ENCODE results near the gene UCN3. TPM values are rescaled to one million over a fixed set of nuclear protein-coding genes. Genes with fewer than 3 reads are reported as not detected.
"Not testable (repeated sequence)": the region's sequence is repeated elsewhere in the genome, so short reads cannot be mapped to it uniquely, and the experiment has no call there.

The UCN3 gene
- total and polyA plus RNA-seq, 5 experiments from 2014 or later, result not detected

GRCh38 chr10:5395168-5395567 is 30.4 kb downstream of the UCN3 start:
- POLR2A ChIA-PET, result no interaction called here
- peaks cover 2 to 26% (median 12%) of the 10 kb centered on the region in 3 donors for H3K36me3 Mint-ChIP-seq
- H3K27ac Mint-ChIP-seq, result no peak overlapping the region
- peaks cover 6 to 30% (median 23%) of the 10 kb centered on the region in 9 donors for H3K9me3 Mint-ChIP-seq
- DNase-seq (no peak), ATAC-seq (no peak)
- peaks cover 7 to 27% (median 18%) of the 10 kb centered on the region in 5 donors for H3K27me3 Mint-ChIP-seq
- H3K4me1 Mint-ChIP-seq, result peaks cover 0 to 4% (median 0%) of the 10 kb centered on the region in 4 donors
- H3K4me3 Mint-ChIP-seq, result no peak overlapping the region

GRCh38 chr10:5396556-5397300 is 32.0 kb downstream of the UCN3 start:
- H3K36me3 Mint-ChIP-seq, result peaks cover 2 to 12% (median 4%) of the 10 kb centered on the region in 3 donors
- no peak overlapping the region for H3K4me3 Mint-ChIP-seq
- H3K4me1 Mint-ChIP-seq, result peaks cover 0 to 4% (median 0%) of the 10 kb centered on the region in 4 donors
- no peak for ATAC-seq
- H3K9me3 Mint-ChIP-seq, result peaks cover 0 to 14% (median 8%) of the 10 kb centered on the region in 9 donors
- peaks cover 7 to 27% (median 18%) of the 10 kb centered on the region in 5 donors for H3K27me3 Mint-ChIP-seq
- no peak for DNase-seq
- no peak overlapping the region for H3K27ac Mint-ChIP-seq
- POLR2A ChIA-PET, result no interaction called here

- DNase-seq (no peak), ATAC-seq (no peak)
- Mint-ChIP-seq H3K4me1 (peaks cover 0 to 4% (median 0%) of the 10 kb centered on the region in 4 donors), H3K9me3 (peaks cover 0 to 3% (median 0%) of the 10 kb centered on the region in 9 donors), H3K27me3 (peaks cover 7 to 21% (median 17%) of the 10 kb centered on the region in 5 donors), H3K27ac (no peak overlapping the region), H3K36me3 (peaks cover 0 to 2% (median 0%) of the 10 kb centered on the region in 3 donors), H3K4me3 (no peak overlapping the region)
- POLR2A ChIA-PET, result no interaction called here
Measured at GRCh38 chr10:5399332-5399731, 34.6 kb downstream of the UCN3 start.

GRCh38 chr10:5400468-5401240 is 35.9 kb downstream of the UCN3 start:
- H3K36me3 Mint-ChIP-seq, result peaks cover 0 to 2% (median 0%) of the 10 kb centered on the region in 3 donors
- peaks cover 0 to 4% (median 0%) of the 10 kb centered on the region in 4 donors for H3K4me1 Mint-ChIP-seq
- POLR2A ChIA-PET, result no interaction called here
- ATAC-seq, result no peak
- H3K4me3 Mint-ChIP-seq, result no peak overlapping the region
- no peak for DNase-seq
- H3K9me3 Mint-ChIP-seq, result no peaks in the 10 kb centered on the region
- peaks cover 5 to 17% (median 11%) of the 10 kb centered on the region in 5 donors for H3K27me3 Mint-ChIP-seq
- no peak overlapping the region for H3K27ac Mint-ChIP-seq

- Mint-ChIP-seq H3K27me3 (peaks cover 1 to 6% (median 4%) of the 10 kb centered on the region in 5 donors), H3K9me3 (no peaks in the 10 kb centered on the region), H3K4me3 (no peak overlapping the region), H3K36me3 (peaks cover 0 to under 1% (median 0%) of the 10 kb centered on the region in 3 donors), H3K4me1 (peaks cover 0 to under 1% (median 0%) of the 10 kb centered on the region in 4 donors), H3K27ac (no peak overlapping the region)
- DNase-seq (no peak), ATAC-seq (no peak)
- POLR2A ChIA-PET, result interaction anchor here (1.0 kb wide), 1 partner anchor 22 kb away, joined by 3 read pairs; no protein-coding TSS in a partner anchor
Measured at GRCh38 chr10:5402798-5403197, 38.0 kb downstream of the UCN3 start.

- H3K36me3 Mint-ChIP-seq, result no peaks in the 10 kb centered on the region
- no peaks in the 10 kb centered on the region for H3K9me3 Mint-ChIP-seq
- H3K27ac Mint-ChIP-seq, result no peak within 1 kb of the TSS
- no peak for ATAC-seq
- H3K4me1 Mint-ChIP-seq, result no peaks in the 10 kb centered on the region
- no peak within 1 kb of the TSS for H3K4me3 Mint-ChIP-seq
- no peak for DNase-seq
- peaks cover 0 to 7% (median 6%) of the 10 kb centered on the region in 5 donors for H3K27me3 Mint-ChIP-seq
- POLR2A ChIA-PET, result no interaction called here
Measured at GRCh38 chr10:5404208-5405041, 39.7 kb downstream of the UCN3 start, which contains the start of gene TUBAL3. Gene TUBAL3, minus strand, starts transcription at chr10:5404828. Its CDS starts 36 bp downstream, at chr10:5404792.

- H3K27ac Mint-ChIP-seq, result no peak overlapping the region
- no peak overlapping the region for H3K4me3 Mint-ChIP-seq
- POLR2A ChIA-PET, result no interaction called here
- peaks cover 4 to 22% (median 12%) of the 10 kb centered on the region in 5 donors for H3K27me3 Mint-ChIP-seq
- no peaks in the 10 kb centered on the region for H3K36me3 Mint-ChIP-seq
- H3K9me3 Mint-ChIP-seq, result peaks cover 0 to 3% (median 0%) of the 10 kb centered on the region in 9 donors
- ATAC-seq (no peak), DNase-seq (no peak)
- peaks cover 0 to 1% (median 0%) of the 10 kb centered on the region in 4 donors for H3K4me1 Mint-ChIP-seq
Measured at GRCh38 chr10:5406918-5407317, 42.2 kb downstream of the UCN3 start.

- peaks cover 4 to 22% (median 12%) of the 10 kb centered on the region in 5 donors for H3K27me3 Mint-ChIP-seq
- H3K4me1 Mint-ChIP-seq, H3K36me3 Mint-ChIP-seq, H3K4me3 Mint-ChIP-seq, H3K9me3 Mint-ChIP-seq, H3K27ac Mint-ChIP-seq, ATAC-seq, DNase-seq, POLR2A ChIA-PET: not testable (repeated sequence)
Measured at GRCh38 chr10:5410787-5411186, 46.0 kb downstream of the UCN3 start.

GRCh38 chr10:5411941-5412276 is 47.1 kb downstream of the UCN3 start:
- DNase-seq (no peak), ATAC-seq (peak; percentile 6 to 12)
- Mint-ChIP-seq H3K36me3 (no peaks in the 10 kb centered on the region), H3K9me3 (peaks cover 0 to 3% (median 0%) of the 10 kb centered on the region in 9 donors), H3K4me3 (peak overlapping the region; percentile 67 to 90 (median 85)), H3K27ac (peak overlapping the region in 2 of 10 donors; percentile 28 to 52), H3K4me1 (peaks cover 0 to 5% (median 3%) of the 10 kb centered on the region in 4 donors), H3K27me3 (peaks cover 4 to 22% (median 12%) of the 10 kb centered on the region in 5 donors)
- POLR2A ChIA-PET, result interaction anchor here (0.6 kb wide), 1 partner anchor 13 kb away, joined by 6 read pairs; no protein-coding TSS in a partner anchor

- peak within 1 kb of the TSS in 4 of 10 donors; percentile 28 to 63 (median 54) for H3K27ac Mint-ChIP-seq
- POLR2A ChIA-PET, result no interaction called here
- ATAC-seq, result peak; percentile 88
- peaks cover 4 to 22% (median 12%) of the 10 kb centered on the region in 5 donors for H3K27me3 Mint-ChIP-seq
- peak within 1 kb of the TSS; percentile 67 to 90 (median 85) for H3K4me3 Mint-ChIP-seq
- no peaks in the 10 kb centered on the region for H3K36me3 Mint-ChIP-seq
- DNase-seq, result peak; percentile 20 to 72 (median 50)
- H3K9me3 Mint-ChIP-seq, result peaks cover 0 to 3% (median 0%) of the 10 kb centered on the region in 9 donors
- H3K4me1 Mint-ChIP-seq, result peaks cover 0 to 5% (median 3%) of the 10 kb centered on the region in 4 donors
Measured at GRCh38 chr10:5412277-5412941, 47.6 kb downstream of the UCN3 start, which contains the start of gene NET1. Gene NET1, plus strand, starts transcription at chr10:5412557. Its CDS starts 136 bp downstream, at chr10:5412693.

- ATAC-seq (no peak), DNase-seq (no peak)
- Mint-ChIP-seq H3K4me1 (peaks cover 0 to 5% (median 3%) of the 10 kb centered on the region in 4 donors), H3K9me3 (peaks cover 0 to 7% (median 4%) of the 10 kb centered on the region in 9 donors), H3K27me3 (peaks cover 4 to 22% (median 12%) of the 10 kb centered on the region in 5 donors), H3K27ac (no peak overlapping the region), H3K36me3 (peaks cover 0 to 3% (median 3%) of the 10 kb centered on the region in 3 donors), H3K4me3 (no peak overlapping the region)
- POLR2A ChIA-PET, result no interaction called here
Measured at GRCh38 chr10:5413012-5413938, 48.5 kb downstream of the UCN3 start.
